ENCODE results near the gene SH2D3A.

Gene SH2D3A

DNA sequence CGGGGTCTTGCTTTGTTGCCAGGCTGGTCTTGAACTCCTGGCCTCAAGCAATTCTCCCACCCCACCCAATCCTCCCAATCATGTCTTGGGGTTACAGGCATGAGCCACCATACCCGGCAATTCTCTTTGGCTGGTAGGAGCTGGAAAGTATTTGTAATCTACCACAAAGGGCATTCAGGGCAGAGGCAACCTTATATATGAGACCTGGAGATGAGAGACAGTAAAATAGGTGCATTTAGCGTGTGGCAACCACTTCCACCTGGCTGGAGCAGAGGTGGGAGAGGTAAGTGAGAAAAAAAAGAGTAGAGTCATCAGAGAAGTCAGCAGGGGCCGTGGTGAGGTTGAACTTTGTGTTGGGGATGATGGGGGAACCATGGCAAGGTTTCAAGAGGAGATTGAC lies 42.0 kb upstream of the SH2D3A start:
- no peak for DNase-seq
- in situ Hi-C loops (cut with HindIII; ENCODE audit: low pct_ligation_motif_present, low sequenced_read_pairs), result no loop called here
- Histone ChIP-seq H3K27me3 (replicated peaks) (no peaks in the 10 kb centered on the region), H3K4me3 (ENCODE audit: low read depth, low read length) (no peak overlapping the region), H3K36me3 (replicated peaks) (no peaks in the 10 kb centered on the region), H3K27ac (no peak overlapping the region)
- TF ChIP-seq, protein P1, sequence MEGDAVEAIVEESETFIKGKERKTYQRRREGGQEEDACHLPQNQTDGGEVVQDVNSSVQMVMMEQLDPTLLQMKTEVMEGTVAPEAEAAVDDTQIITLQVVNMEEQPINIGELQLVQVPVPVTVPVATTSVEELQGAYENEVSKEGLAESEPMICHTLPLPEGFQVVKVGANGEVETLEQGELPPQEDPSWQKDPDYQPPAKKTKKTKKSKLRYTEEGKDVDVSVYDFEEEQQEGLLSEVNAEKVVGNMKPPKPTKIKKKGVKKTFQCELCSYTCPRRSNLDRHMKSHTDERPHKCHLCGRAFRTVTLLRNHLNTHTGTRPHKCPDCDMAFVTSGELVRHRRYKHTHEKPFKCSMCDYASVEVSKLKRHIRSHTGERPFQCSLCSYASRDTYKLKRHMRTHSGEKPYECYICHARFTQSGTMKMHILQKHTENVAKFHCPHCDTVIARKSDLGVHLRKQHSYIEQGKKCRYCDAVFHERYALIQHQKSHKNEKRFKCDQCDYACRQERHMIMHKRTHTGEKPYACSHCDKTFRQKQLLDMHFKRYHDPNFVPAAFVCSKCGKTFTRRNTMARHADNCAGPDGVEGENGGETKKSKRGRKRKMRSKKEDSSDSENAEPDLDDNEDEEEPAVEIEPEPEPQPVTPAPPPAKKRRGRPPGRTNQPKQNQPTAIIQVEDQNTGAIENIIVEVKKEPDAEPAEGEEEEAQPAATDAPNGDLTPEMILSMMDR (IDR thresholded peaks at IDR 0.05; ENCODE audit: low read depth, low read length, missing control alignments), result no peak

DNA sequence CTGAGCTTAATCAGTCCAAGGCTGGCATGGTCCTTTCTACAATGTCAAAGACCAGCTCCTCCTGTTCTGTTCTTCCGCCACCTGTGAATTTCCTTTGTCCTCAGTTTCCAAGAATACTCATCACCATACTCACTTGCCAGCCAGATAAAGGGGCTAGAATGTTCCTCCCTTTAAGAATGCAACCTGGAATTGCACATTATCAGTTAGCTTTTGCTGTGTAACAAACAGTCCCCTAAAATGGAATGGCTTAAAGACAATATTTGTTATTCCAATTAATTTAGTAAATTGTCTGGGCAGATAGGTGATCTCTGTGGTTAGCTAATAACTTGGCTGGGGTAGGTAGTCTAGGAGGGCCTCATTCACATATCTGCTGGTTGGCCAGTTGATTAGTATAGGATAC lies 41.3 kb upstream of the SH2D3A start:
- in situ Hi-C loops (cut with HindIII; ENCODE audit: low pct_ligation_motif_present, low sequenced_read_pairs), result no loop called here
- no peak overlapping the region for H3K27ac ChIP-seq
- DNase-seq, result no peak
- no peaks in the 10 kb centered on the region for H3K36me3 ChIP-seq (replicated peaks)
- H3K27me3 ChIP-seq (replicated peaks), result no peaks in the 10 kb centered on the region
- TF ChIP-seq, protein P1 (IDR thresholded peaks at IDR 0.05; ENCODE audit: low read depth, low read length, missing control alignments), result no peak
- H3K4me3 ChIP-seq (ENCODE audit: low read depth, low read length), result no peak overlapping the region

DNA sequence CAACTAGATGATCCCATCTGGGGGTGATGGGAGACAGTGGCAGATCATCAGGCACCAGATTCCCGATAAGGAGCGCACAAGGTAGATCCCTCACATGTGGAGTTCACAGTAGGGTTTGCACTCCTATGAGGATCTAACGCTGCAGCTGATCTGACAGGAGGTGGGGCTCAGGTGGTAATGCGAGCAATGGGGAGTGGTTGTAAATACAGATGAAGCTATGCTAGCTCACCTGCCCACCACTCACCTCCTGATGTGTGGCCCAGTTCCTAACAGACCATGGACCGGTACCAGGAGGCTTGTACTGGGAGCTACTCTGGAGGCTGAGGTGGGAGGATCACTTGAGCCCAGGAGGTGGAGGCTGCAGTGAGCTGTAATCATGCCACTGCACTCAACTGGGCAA lies 40.1 kb upstream of the SH2D3A start:
- Histone ChIP-seq H3K4me3 (ENCODE audit: low read depth, low read length) (no peak overlapping the region), H3K27ac (no peak overlapping the region), H3K27me3 (replicated peaks) (no peaks in the 10 kb centered on the region), H3K36me3 (replicated peaks) (no peaks in the 10 kb centered on the region)
- TF ChIP-seq, protein P1 (IDR thresholded peaks at IDR 0.05; ENCODE audit: low read depth, low read length, missing control alignments), result no peak
- in situ Hi-C loops (cut with HindIII; ENCODE audit: low pct_ligation_motif_present, low sequenced_read_pairs), result no loop called here
- no peak for DNase-seq

DNA sequence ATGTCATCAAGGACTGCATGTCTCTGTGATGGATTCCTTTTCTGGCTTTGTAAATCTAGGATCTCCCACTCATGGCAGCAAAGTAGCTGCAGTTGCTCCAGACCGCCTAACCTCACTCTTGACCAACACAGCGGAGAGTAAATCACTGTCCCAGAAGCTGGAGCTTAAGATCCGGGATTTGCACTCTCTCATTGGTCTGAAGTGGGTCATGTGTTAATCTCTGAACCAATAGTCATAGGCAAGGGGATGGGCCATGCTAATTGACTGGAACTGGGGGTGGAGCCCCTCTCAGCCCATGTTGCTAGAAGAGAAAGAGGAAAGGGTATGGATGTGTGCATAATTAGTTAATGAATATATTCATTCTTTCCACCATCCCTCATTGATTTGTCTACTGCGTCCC lies 39.3 kb upstream of the SH2D3A start:
- TF ChIP-seq, protein P1 (IDR thresholded peaks at IDR 0.05; ENCODE audit: low read depth, low read length, missing control alignments), result no peak
- H3K27me3 ChIP-seq (replicated peaks), result no peaks in the 10 kb centered on the region
- H3K4me3 ChIP-seq (ENCODE audit: low read depth, low read length), result no peak overlapping the region
- no peak for DNase-seq
- no peaks in the 10 kb centered on the region for H3K36me3 ChIP-seq (replicated peaks)
- H3K27ac ChIP-seq, result no peak overlapping the region
- in situ Hi-C loops (cut with HindIII; ENCODE audit: low pct_ligation_motif_present, low sequenced_read_pairs), result no loop called here

DNA sequence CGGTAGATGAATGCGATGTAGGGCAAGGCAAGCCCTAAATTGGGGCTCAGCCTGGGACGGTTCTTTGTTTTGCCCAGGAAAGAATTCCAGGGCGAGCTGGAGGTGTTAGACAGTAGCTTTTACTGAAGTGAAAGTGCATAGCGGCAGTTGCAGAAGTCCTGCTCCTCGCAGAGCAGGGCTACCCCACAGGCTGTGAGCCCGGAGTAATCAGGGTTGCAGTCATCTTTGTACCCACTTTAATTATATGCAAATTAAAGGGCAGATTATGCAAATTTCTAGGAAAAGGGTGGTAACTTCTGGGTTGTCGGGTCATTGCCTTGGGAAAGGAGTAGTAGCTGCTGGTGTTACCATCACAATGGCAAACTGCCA lies 35.8 kb upstream of the SH2D3A start:
- no peaks in the 10 kb centered on the region for H3K36me3 ChIP-seq (replicated peaks)
- no peaks in the 10 kb centered on the region for H3K27me3 ChIP-seq (replicated peaks)
- TF ChIP-seq, protein P1 (IDR thresholded peaks at IDR 0.05; ENCODE audit: low read depth, low read length, missing control alignments), result no peak
- in situ Hi-C loops (cut with HindIII; ENCODE audit: low pct_ligation_motif_present, low sequenced_read_pairs), result no loop called here
- no peak for DNase-seq
- H3K27ac ChIP-seq, result no peak overlapping the region
- H3K4me3 ChIP-seq (ENCODE audit: low read depth, low read length), result no peak overlapping the region

DNA sequence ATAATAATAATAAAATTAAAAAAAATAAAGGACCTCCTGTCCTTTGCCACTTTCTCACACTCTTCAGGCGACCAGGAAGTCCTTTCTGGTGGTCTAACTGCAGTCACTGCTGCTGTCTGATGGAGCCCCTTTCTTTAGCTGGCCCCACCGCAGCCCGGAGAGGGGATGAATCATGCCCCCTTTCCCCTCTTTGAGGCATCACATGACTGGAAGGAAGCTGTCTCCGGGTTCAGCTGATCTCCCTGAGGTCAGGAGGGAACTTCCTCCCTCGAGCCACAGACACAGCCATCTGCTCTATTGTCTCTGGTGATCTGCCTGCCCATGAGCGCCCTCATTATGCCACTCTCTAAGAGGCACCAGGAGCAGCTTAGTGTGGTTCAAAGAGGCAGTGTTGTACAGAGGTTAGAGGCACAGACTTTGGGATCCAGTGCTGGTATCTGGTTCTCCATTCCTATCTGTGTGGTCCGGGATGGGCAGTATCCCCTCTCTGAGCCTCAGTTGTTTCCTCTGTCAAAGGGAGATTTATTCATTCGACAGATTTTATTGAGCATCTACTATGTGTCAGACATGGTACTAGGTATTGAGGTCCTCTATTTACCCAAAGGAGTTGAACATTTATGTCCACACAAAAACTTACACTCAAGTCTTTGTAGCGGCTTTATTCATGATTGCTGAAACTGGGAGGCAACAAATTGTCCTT lies 35.3 kb upstream of the SH2D3A start:
- Histone ChIP-seq H3K27me3 (replicated peaks) (no peaks in the 10 kb centered on the region), H3K4me3 (ENCODE audit: low read depth, low read length) (no peak overlapping the region), H3K36me3 (replicated peaks) (no peaks in the 10 kb centered on the region), H3K27ac (no peak overlapping the region)
- in situ Hi-C loops (cut with HindIII; ENCODE audit: low pct_ligation_motif_present, low sequenced_read_pairs), result no loop called here
- DNase-seq, result no peak
- TF ChIP-seq, protein P1 (IDR thresholded peaks at IDR 0.05; ENCODE audit: low read depth, low read length, missing control alignments), result no peak
